H1 (cell line): ENCODE data around the gene CIBAR2. TPM values are rescaled to one million over a fixed set of nuclear protein-coding genes. Genes with fewer than 3 reads are reported as not detected.

Experiments
- CBX5 ChIP-seq: fragments of 300-800, 300-1000 bp; sonication (generic); IDR thresholded peaks from 2 replicates; pipeline ENCODE4 v1.7.1; 2016; ENCODE audit warnings: antibody characterized with exemption, low read length, low read depth
- CHD7 ChIP-seq: fragments of 300-600 bp; sonication (generic); IDR thresholded peaks from 2 replicates; pipeline ENCODE4 v1.7.1; 2012; ENCODE audit warnings: low read length, moderate library complexity, mild to moderate bottlenecking, inconsistent platforms; ENCODE audit not compliant: insufficient replicate concordance
- EP300 ChIP-seq, 2 experiments: IDR thresholded peaks; 1 replicate in 1 of 2; 2 replicates in 1 of 2; pipeline ENCODE4 v1.6.1; 2011 to 2012; ENCODE audit warnings: low read depth in 2 of 2, low read length in 2 of 2, mild to moderate bottlenecking in 2 of 2, borderline replicate concordance in 1 of 2, inconsistent platforms in 1 of 2, moderate library complexity in 1 of 2
- GTF2F1 ChIP-seq: IDR thresholded peaks from 2 replicates; pipeline ENCODE4 v1.6.1; 2012; ENCODE audit warnings: low read depth, low read length, improper control_type of control experiment, borderline replicate concordance
- SIX5 ChIP-seq: IDR thresholded peaks from 2 replicates; pipeline ENCODE4 v1.6.1; 2011; ENCODE audit warnings: mild to moderate bottlenecking, low read depth, low read length
- polyA plus RNA-seq, 7 experiments: library from polyadenylated mRNA; depleted of rRNA in 3 of 7; stranded (reverse) in 5 of 7; unstranded in 2 of 7; fragments of >200 nt in 5 of 7; fragments of 200-250 nt in 2 of 7; gene quantifications; 1 replicate in 5 of 7; 2 replicates in 1 of 7; 4 replicates in 1 of 7; pipeline versions ENCODE4 v1.2.1 to v1.2.3, GENCODE V29; 2011 to 2013; ENCODE audit warnings: missing spikeins in 2 of 7, mixed read lengths in 2 of 7
- total RNA-seq: library from RNA; stranded (reverse); fragmentation: NEBNext Ultra II Directional; extraction: Animal tissue kit (Norgen Biotek cat#: 25700); gene quantifications from 2 replicates; pipeline ENCODE4 v1.2.1, GENCODE V29; 2021

Gene CIBAR2
- total and polyA plus RNA-seq, 2 of the 8 experiments (the other 6 are each of a cell fraction or from before 2014, with no cell fraction given) = 0.18 TPM; not detected in 1

- TF ChIP-seq CHD7 = no peak
- TF ChIP-seq SIX5 = no peak
- no peak for TF ChIP-seq CBX5
- TF ChIP-seq GTF2F1 = no peak
- TF ChIP-seq EP300 (IDR thresholded peaks at IDR 0.05; ENCODE audit: borderline replicate concordance in 1 of 2, low read depth in 2 of 2, low read length in 2 of 2) = no peak
Observed at GRCh38 chr16:85152414-85153030, 40.2 kb upstream of the CIBAR2 start (continued).
